ENCODE measurements around the gene EFL1.

DNA sequence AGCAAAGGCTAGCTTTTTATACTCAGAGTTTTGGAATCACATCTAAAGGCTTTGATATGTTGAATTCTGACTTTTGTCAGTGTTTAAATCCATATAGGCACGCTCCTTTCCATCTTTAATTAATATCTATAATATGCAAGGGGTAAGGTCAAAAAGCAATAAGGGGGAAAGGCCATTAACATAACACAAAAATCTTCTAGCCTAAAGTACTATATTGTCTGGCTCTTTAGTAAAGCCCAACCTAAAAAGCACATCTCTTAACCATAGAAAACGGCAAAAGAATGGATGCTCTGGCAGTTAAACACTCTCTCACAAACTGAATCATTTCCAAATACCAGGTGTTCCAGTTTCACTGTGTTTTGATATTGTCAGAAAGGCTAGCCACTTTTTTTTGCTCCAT, 76.4 kb downstream of the EFL1 start:
- TF ChIP-seq, protein P1, sequence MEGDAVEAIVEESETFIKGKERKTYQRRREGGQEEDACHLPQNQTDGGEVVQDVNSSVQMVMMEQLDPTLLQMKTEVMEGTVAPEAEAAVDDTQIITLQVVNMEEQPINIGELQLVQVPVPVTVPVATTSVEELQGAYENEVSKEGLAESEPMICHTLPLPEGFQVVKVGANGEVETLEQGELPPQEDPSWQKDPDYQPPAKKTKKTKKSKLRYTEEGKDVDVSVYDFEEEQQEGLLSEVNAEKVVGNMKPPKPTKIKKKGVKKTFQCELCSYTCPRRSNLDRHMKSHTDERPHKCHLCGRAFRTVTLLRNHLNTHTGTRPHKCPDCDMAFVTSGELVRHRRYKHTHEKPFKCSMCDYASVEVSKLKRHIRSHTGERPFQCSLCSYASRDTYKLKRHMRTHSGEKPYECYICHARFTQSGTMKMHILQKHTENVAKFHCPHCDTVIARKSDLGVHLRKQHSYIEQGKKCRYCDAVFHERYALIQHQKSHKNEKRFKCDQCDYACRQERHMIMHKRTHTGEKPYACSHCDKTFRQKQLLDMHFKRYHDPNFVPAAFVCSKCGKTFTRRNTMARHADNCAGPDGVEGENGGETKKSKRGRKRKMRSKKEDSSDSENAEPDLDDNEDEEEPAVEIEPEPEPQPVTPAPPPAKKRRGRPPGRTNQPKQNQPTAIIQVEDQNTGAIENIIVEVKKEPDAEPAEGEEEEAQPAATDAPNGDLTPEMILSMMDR (IDR thresholded peaks at IDR 0.05; ENCODE audit: extremely low read depth in 1 of 2, insufficient read depth in 1 of 2, low read depth in 1 of 2, low read length in 2 of 2), result no peak
- TF ChIP-seq, protein P2, sequence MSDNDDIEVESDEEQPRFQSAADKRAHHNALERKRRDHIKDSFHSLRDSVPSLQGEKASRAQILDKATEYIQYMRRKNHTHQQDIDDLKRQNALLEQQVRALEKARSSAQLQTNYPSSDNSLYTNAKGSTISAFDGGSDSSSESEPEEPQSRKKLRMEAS (IDR thresholded peaks at IDR 0.05; ENCODE audit: insufficient read depth, insufficient read length), result no peak
- TF ChIP-seq POLR2A (IDR thresholded peaks at IDR 0.05; ENCODE audit: low read depth, low read length) (no peak), POLR2AphosphoS5 (IDR thresholded peaks at IDR 0.05; ENCODE audit: insufficient read depth, low read depth, low read length) (no peak), FOS (IDR thresholded peaks at IDR 0.05; ENCODE audit: borderline replicate concordance, insufficient read depth, low read length) (no peak)

Measured in endothelial cell of umbilical vein (primary cell).